Type B pancreatic cell (in vitro differentiated cells): ENCODE measurements around the gene FMNL2. TPM values are rescaled to one million over a fixed set of nuclear protein-coding genes. Genes with fewer than 3 reads are reported as not detected.

ENCODE experiments used
- DNase-seq: peaks from one replicate; pipeline ENCODE4 v3.0.0; 2021; ENCODE audit warnings: mixed read lengths; ENCODE audit not compliant: unreplicated experiment; ENCODE audit errors: extremely low spot score
- H3K27ac Mint-ChIP-seq: 2 replicates; pipeline ENCODE4 v1.8.0; 2021; ENCODE audit warnings: mild to moderate bottlenecking, mixed read lengths
- H3K27me3 Mint-ChIP-seq: 2 replicates; pipeline ENCODE4 v1.8.0; 2021; ENCODE audit warnings: mixed read lengths
- H3K36me3 Mint-ChIP-seq: 2 replicates; pipeline ENCODE4 v1.8.0; 2021; ENCODE audit warnings: mixed read lengths
- H3K4me1 Mint-ChIP-seq: one replicate; pipeline ENCODE4 v1.8.0; 2021; ENCODE audit warnings: mixed read lengths; ENCODE audit not compliant: unreplicated experiment
- H3K4me3 Mint-ChIP-seq: 2 replicates; pipeline ENCODE4 v1.8.0; 2021; ENCODE audit warnings: mild to moderate bottlenecking, mixed read lengths
- H3K9me3 Mint-ChIP-seq: 2 replicates; pipeline ENCODE4 v1.8.0; 2021; ENCODE audit warnings: mixed read lengths
- CTCF ChIP-seq: fragments of 200-600 bp; sonication (generic); conservative IDR thresholded peaks from 2 replicates; pipeline ENCODE4 v1.5.0; 2021; ENCODE audit warnings: antibody characterized with exemption, mild to moderate bottlenecking
- total RNA-seq: library from RNA; stranded (reverse); gene quantifications from 2 replicates; pipeline ENCODE4 v1.2.1, GENCODE V29; 2021; ENCODE audit warnings: low replicate concordance

Gene FMNL2
- total RNA-seq, 1 donor from 2014 or later, result 62.1 TPM

- Mint-ChIP-seq H3K9me3 (peaks cover 15% of the 10 kb centered on the region), H3K4me1 (peaks cover 29% of the 10 kb centered on the region), H3K27ac (no peak overlapping the region), H3K36me3 (peaks cover 20% of the 10 kb centered on the region), H3K27me3 (no peaks in the 10 kb centered on the region), H3K4me3 (no peak overlapping the region)
- no peak for TF ChIP-seq CTCF
- DNase-seq, result no peak
These were observed 166.7 kb downstream of the FMNL2 start for GRCh38 chr2:152501666-152502065.

- peaks cover 10% of the 10 kb centered on the region for H3K36me3 Mint-ChIP-seq
- H3K27me3 Mint-ChIP-seq, result no peaks in the 10 kb centered on the region
- H3K4me3 Mint-ChIP-seq, result no peak overlapping the region
- no peak for DNase-seq
- peaks cover 9% of the 10 kb centered on the region for H3K9me3 Mint-ChIP-seq
- TF ChIP-seq CTCF, result no peak
- peaks cover 31% of the 10 kb centered on the region for H3K4me1 Mint-ChIP-seq
- peak overlapping the region; percentile 4 for H3K27ac Mint-ChIP-seq
These were observed 169.6 kb downstream of the FMNL2 start for GRCh38 chr2:152504618-152505017.

DNA sequence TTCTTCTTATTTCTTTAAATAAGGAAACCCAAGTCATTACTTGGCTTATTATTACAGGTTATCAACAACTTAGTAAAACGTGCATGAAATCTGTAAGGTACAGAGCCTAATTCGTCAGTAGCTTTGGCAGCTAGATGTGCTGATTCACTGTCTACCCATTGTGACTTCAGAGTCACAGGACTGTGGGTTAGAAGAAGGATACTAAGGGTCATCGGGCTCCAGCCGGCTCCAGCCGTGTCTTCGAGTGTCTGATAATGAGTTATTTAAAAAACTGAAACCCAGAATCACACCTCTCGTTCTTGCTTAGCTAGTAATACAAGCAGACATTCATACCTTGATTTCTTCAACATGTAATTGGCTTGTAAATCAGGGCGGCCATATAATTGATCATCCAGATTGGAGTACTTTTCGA lies 170.5 kb downstream of the FMNL2 start:
- Mint-ChIP-seq H3K9me3 (peaks cover 9% of the 10 kb centered on the region), H3K27ac (no peak overlapping the region), H3K4me3 (peak overlapping the region; percentile 42), H3K4me1 (peaks cover 23% of the 10 kb centered on the region), H3K27me3 (no peaks in the 10 kb centered on the region), H3K36me3 (peaks cover 10% of the 10 kb centered on the region)
- no peak for TF ChIP-seq CTCF
- DNase-seq, result no peak

- peaks cover 29% of the 10 kb centered on the region for H3K4me1 Mint-ChIP-seq
- no peaks in the 10 kb centered on the region for H3K27me3 Mint-ChIP-seq
- H3K27ac Mint-ChIP-seq, result no peak overlapping the region
- peaks cover 9% of the 10 kb centered on the region for H3K9me3 Mint-ChIP-seq
- peaks cover 10% of the 10 kb centered on the region for H3K36me3 Mint-ChIP-seq
- H3K4me3 Mint-ChIP-seq, result no peak overlapping the region
- TF ChIP-seq CTCF, result no peak
- no peak for DNase-seq
These were observed 171.9 kb downstream of the FMNL2 start for GRCh38 chr2:152506843-152507242.

GRCh38 chr2:152507907-152508306 lies 172.9 kb downstream of the FMNL2 start:
- Mint-ChIP-seq H3K4me3 (no peak overlapping the region), H3K9me3 (peaks cover 8% of the 10 kb centered on the region), H3K36me3 (peaks cover 9% of the 10 kb centered on the region), H3K27ac (no peak overlapping the region), H3K27me3 (no peaks in the 10 kb centered on the region), H3K4me1 (peaks cover 34% of the 10 kb centered on the region)
- TF ChIP-seq CTCF, result no peak
- no peak for DNase-seq

DNA sequence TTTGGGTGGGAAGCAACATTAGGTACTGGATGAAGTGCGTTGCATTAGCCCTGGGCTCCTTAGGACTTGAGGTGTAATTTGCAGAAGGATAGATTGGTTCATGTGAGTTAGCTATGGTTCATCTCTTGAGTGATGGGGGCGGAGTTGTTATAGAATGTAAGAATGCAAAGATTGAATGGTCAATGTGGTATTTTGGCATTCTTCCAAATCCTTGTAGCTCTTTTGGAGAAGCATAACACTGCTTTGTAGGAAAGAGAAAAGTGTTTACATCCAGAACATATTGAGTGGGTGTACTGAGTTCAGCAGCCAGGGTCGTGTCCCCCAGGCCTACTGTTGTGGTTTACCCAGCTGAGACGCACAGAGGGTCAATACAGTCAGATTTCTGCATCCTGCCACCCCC lies 173.5 kb downstream of the FMNL2 start:
- H3K36me3 Mint-ChIP-seq, result peaks cover 3% of the 10 kb centered on the region

More for the DNA sequence above, 173.5 kb downstream of the FMNL2 start:
- Mint-ChIP-seq H3K4me1 (peaks cover 39% of the 10 kb centered on the region), H3K27ac (peak overlapping the region; percentile 2), H3K4me3 (peak overlapping the region; percentile 13), H3K9me3 (peaks cover 3% of the 10 kb centered on the region), H3K27me3 (no peaks in the 10 kb centered on the region)
- no peak for DNase-seq
- no peak for TF ChIP-seq CTCF
